GM10266 (cell line): ENCODE results near the gene TMEM143.
A peak's percentile ranks its signal among the peaks of the same experiment; 100 is the strongest.

Experiments
- DNase-seq: peaks from one replicate; pipeline ENCODE4 v3.0.0; 2012; ENCODE audit errors: extremely low spot score
- CTCF ChIP-seq: IDR thresholded peaks from 2 replicates; pipeline ENCODE4 v1.5.1; 2012; ENCODE audit warnings: mild to moderate bottlenecking, low read depth; ENCODE audit not compliant: control insufficient read depth, insufficient read depth; ENCODE audit errors: missing control alignments

Gene TMEM143

GRCh38 chr19:48365602-48366001, 1.9 kb upstream of the TMEM143 start:
- DNase-seq: no peak
- no peak for TF ChIP-seq CTCF

GRCh38 chr19:48364598-48365348, 1.0 kb upstream of the TMEM143 start:
- TF ChIP-seq CTCF: no peak
- no peak for DNase-seq

GRCh38 chr19:48363500-48363809, 285 bp downstream of the TMEM143 start:
- no peak for TF ChIP-seq CTCF
- no peak for DNase-seq

- peak; percentile 85 for DNase-seq
- TF ChIP-seq CTCF: no peak
These were observed 832 bp downstream of the TMEM143 start for GRCh38 chr19:48362716-48363499.

GRCh38 chr19:48361912-48362311, 1.8 kb downstream of the TMEM143 start:
- TF ChIP-seq CTCF: no peak
- DNase-seq: no peak

- no peak for DNase-seq
- TF ChIP-seq CTCF: no peak
These were observed 4.6 kb downstream of the TMEM143 start for GRCh38 chr19:48359123-48359522.

- no peak for TF ChIP-seq CTCF
These were observed 8.3 kb downstream of the TMEM143 start for GRCh38 chr19:48355365-48355954.

More at GRCh38 chr19:48355365-48355954, 8.3 kb downstream of the TMEM143 start:
- no peak for DNase-seq
